ENCODE data around the gene HOOK2. TPM values are rescaled to one million over a fixed set of nuclear protein-coding genes. Genes with fewer than 3 reads are reported as not detected.
A peak's percentile ranks its signal among the peaks of the same experiment; 100 is the strongest.

Gene HOOK2
- total and polyA plus RNA-seq, 2 of the 13 experiments (the other 11 are each of a cell fraction or from before 2014, with no cell fraction given) = 9.2 to 12.9 TPM

DNA sequence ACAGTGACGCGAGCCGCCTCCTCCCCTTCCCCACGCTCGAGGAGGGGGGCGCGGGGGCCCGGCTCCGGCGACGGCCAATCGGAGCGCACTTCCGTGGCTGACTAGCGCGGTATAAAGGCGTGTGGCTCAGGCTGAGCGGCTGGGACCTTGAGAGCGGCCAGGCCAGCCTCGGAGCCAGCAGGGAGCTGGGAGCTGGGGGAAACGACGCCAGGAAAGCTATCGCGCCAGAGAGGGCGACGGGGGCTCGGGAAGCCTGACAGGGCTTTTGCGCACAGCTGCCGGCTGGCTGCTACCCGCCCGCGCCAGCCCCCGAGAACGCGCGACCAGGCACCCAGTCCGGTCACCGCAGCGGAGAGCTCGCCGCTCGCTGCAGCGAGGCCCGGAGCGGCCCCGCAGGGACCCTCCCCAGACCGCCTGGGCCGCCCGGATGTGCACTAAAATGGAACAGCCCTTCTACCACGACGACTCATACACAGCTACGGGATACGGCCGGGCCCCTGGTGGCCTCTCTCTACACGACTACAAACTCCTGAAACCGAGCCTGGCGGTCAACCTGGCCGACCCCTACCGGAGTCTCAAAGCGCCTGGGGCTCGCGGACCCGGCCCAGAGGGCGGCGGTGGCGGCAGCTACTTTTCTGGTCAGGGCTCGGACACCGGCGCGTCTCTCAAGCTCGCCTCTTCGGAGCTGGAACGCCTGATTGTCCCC is 16.1 kb upstream of the HOOK2 start, which contains the start of gene JUNB (continued):
- TF ChIP-seq HMG20A (CRISPR knock-in tag; IDR thresholded peaks at IDR 0.05; ENCODE audit: borderline replicate concordance) (peak; percentile 54; the same call in 1 of the 2 replicates), MIXL1 (CRISPR knock-in tag; IDR thresholded peaks at IDR 0.05) (peak; percentile 85; the same call in 1 of the 2 replicates), SPEN (CRISPR knock-in tag; IDR thresholded peaks at IDR 0.05; ENCODE audit: low read depth) (peak; percentile 87), SP1 (IDR thresholded peaks at IDR 0.05) (no peak), SP1 (CRISPR knock-in tag; IDR thresholded peaks at IDR 0.05) (peak; percentile 54; the same call in 1 of the 2 replicates), ZNF713 (CRISPR knock-in tag; IDR thresholded peaks at IDR 0.05) (peak; percentile 44; the same call in 1 of the 2 replicates), ZNF570 (CRISPR knock-in tag; IDR thresholded peaks at IDR 0.05; ENCODE audit: borderline replicate concordance) (no peak), KDM1A (CRISPR knock-in tag; IDR thresholded peaks at IDR 0.05) (no peak), SIN3A (IDR thresholded peaks at IDR 0.05; ENCODE audit: borderline replicate concordance, low read depth, low read length) (peak; percentile 78), MYC (CRISPR knock-in tag; IDR thresholded peaks at IDR 0.05; ENCODE audit: borderline replicate concordance) (peak; percentile 86; the same call in 1 of the 2 replicates), ZSCAN22 (CRISPR knock-in tag; IDR thresholded peaks at IDR 0.05) (no peak), ZNF891 (CRISPR knock-in tag; IDR thresholded peaks at IDR 0.05) (peak; percentile 88; the same call in 1 of the 2 replicates)
- TF ChIP-seq, protein P1, sequence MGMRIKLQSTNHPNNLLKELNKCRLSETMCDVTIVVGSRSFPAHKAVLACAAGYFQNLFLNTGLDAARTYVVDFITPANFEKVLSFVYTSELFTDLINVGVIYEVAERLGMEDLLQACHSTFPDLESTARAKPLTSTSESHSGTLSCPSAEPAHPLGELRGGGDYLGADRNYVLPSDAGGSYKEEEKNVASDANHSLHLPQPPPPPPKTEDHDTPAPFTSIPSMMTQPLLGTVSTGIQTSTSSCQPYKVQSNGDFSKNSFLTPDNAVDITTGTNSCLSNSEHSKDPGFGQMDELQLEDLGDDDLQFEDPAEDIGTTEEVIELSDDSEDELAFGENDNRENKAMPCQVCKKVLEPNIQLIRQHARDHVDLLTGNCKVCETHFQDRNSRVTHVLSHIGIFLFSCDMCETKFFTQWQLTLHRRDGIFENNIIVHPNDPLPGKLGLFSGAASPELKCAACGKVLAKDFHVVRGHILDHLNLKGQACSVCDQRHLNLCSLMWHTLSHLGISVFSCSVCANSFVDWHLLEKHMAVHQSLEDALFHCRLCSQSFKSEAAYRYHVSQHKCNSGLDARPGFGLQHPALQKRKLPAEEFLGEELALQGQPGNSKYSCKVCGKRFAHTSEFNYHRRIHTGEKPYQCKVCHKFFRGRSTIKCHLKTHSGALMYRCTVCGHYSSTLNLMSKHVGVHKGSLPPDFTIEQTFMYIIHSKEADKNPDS (CRISPR knock-in tag; IDR thresholded peaks at IDR 0.05) = 0 out of 2 replicates have a peak, but pooled peaks have one; percentile 59
- TF ChIP-seq, protein P2, sequence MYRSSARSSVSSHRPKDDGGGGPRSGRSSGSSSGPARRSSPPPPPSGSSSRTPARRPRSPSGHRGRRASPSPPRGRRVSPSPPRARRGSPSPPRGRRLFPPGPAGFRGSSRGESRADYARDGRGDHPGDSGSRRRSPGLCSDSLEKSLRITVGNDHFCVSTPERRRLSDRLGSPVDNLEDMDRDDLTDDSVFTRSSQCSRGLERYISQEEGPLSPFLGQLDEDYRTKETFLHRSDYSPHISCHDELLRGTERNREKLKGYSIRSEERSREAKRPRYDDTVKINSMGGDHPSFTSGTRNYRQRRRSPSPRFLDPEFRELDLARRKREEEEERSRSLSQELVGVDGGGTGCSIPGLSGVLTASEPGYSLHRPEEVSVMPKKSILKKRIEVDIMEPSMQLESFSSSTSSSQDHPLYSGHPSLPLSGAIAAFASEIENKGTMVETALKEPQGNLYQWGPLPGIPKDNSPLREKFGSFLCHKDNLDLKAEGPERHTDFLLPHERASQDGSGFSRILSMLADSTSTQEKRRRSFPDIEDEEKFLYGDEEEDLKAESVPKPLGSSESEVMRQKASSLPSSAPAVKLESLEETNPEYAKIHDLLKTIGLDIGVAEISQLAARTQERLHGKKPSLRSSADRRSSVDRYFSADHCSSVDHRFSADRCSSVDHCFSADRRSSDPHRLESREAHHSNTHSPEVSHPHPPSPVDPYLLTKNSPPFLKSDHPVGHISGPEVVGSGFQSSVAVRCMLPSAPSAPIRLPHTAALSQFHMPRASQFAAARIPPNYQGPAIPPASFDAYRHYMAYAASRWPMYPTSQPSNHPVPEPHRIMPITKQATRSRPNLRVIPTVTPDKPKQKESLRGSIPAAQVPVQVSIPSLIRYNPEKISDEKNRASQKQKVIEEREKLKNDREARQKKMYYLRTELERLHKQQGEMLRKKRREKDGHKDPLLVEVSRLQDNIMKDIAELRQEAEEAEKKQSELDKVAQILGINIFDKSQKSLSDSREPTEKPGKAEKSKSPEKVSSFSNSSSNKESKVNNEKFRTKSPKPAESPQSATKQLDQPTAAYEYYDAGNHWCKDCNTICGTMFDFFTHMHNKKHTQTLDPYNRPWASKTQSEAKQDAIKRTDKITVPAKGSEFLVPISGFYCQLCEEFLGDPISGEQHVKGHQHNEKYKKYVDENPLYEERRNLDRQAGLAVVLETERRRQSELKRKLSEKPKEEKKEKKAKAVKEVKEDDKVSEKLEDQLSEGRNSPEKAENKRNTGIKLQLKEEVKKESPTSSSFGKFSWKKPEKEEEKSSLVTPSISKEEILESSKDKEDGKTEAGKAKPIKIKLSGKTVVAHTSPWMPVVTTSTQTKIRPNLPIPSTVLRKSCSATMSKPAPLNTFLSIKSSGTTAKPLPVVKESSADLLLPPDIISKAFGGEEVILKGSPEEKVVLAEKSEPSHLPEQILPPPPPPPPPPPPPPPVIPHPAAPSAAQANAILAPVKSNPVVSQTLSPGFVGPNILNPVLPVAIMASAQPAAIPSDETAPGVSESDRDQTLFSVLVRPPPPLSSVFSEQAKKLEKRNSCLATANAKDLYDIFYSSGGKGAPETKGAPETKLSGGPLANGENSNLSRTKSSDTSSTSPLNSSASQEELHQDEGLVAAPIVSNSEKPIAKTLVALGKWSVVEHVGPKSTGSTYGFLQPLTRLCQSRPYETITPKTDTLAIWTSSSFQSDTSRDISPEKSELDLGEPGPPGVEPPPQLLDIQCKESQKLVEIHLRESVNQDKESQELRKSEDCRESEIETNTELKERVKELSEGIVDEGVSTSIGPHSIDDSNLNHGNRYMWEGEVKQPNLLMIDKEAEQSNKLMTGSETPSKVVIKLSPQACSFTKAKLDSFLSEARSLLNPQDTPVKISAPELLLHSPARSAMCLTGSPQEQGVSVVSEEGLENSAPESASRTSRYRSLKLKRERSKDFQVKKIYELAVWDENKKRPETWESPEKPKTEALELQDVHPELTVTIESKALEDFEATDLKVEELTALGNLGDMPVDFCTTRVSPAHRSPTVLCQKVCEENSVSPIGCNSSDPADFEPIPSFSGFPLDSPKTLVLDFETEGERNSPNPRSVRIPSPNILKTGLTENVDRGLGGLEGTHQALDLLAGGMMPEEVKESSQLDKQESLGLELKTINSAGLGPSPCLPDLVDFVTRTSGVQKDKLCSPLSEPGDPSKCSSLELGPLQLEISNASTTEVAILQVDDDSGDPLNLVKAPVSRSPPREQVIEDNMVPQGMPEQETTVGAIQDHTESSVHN (CRISPR knock-in tag; IDR thresholded peaks at IDR 0.05) = no peak
- TF ChIP-seq, protein P3, sequence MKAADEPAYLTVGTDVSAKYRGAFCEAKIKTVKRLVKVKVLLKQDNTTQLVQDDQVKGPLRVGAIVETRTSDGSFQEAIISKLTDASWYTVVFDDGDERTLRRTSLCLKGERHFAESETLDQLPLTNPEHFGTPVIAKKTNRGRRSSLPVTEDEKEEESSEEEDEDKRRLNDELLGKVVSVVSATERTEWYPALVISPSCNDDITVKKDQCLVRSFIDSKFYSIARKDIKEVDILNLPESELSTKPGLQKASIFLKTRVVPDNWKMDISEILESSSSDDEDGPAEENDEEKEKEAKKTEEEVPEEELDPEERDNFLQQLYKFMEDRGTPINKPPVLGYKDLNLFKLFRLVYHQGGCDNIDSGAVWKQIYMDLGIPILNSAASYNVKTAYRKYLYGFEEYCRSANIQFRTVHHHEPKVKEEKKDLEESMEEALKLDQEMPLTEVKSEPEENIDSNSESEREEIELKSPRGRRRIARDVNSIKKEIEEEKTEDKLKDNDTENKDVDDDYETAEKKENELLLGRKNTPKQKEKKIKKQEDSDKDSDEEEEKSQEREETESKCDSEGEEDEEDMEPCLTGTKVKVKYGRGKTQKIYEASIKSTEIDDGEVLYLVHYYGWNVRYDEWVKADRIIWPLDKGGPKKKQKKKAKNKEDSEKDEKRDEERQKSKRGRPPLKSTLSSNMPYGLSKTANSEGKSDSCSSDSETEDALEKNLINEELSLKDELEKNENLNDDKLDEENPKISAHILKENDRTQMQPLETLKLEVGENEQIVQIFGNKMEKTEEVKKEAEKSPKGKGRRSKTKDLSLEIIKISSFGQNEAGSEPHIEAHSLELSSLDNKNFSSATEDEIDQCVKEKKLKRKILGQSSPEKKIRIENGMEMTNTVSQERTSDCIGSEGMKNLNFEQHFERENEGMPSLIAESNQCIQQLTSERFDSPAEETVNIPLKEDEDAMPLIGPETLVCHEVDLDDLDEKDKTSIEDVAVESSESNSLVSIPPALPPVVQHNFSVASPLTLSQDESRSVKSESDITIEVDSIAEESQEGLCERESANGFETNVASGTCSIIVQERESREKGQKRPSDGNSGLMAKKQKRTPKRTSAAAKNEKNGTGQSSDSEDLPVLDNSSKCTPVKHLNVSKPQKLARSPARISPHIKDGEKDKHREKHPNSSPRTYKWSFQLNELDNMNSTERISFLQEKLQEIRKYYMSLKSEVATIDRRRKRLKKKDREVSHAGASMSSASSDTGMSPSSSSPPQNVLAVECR (CRISPR knock-in tag; IDR thresholded peaks at IDR 0.05; ENCODE audit: borderline replicate concordance) = peak; percentile 93; the same call in 1 of the 2 replicates

All from HepG2 (cell line).